Mesothelial cell of epicardium (in vitro differentiated cells): ENCODE measurements around the gene RILPL2. TPM values are rescaled to one million over a fixed set of nuclear protein-coding genes. Genes with fewer than 3 reads are reported as not detected.

Experiments
- DNase-seq, 2 experiments: peaks; one replicate each; pipeline ENCODE4 v3.0.0; 2021; ENCODE audit warnings: low spot score in 2 of 2; ENCODE audit not compliant: unreplicated experiment in 2 of 2
- H3K27ac Mint-ChIP-seq: 2 replicates; pipeline ENCODE4 v1.8.0; 2021; ENCODE audit warnings: mixed read lengths
- H3K27me3 Mint-ChIP-seq: 2 replicates; pipeline ENCODE4 v1.8.0; 2021; ENCODE audit warnings: low read depth, mixed read lengths
- H3K36me3 Mint-ChIP-seq: 2 replicates; pipeline ENCODE4 v1.8.0; 2021; ENCODE audit warnings: mixed read lengths
- H3K4me1 Mint-ChIP-seq: 2 replicates; pipeline ENCODE4 v1.8.0; 2021; ENCODE audit warnings: mixed read lengths
- H3K4me3 Mint-ChIP-seq: 2 replicates; pipeline ENCODE4 v1.8.0; 2021; ENCODE audit warnings: mild to moderate bottlenecking, moderate library complexity, mixed read lengths
- H3K9me3 Mint-ChIP-seq: 2 replicates; pipeline ENCODE4 v1.8.0; 2021; ENCODE audit warnings: mixed read lengths
- CTCF ChIP-seq: fragments of 200-600 bp; sonication (generic); IDR thresholded peaks from one replicate; pipeline ENCODE4 v1.5.0; 2021; ENCODE audit warnings: antibody characterized with exemption; ENCODE audit not compliant: unreplicated experiment
- total RNA-seq: library from RNA; stranded (reverse); gene quantifications from 3 replicates; pipeline ENCODE4 v1.2.1, GENCODE V29; 2021

Gene RILPL2
- total RNA-seq, 1 donor from 2014 or later: 2.4 TPM

- Mint-ChIP-seq H3K27me3 (no peaks in the 10 kb centered on the region), H3K4me3 (no peak overlapping the region), H3K9me3 (no peaks in the 10 kb centered on the region), H3K4me1 (no peaks in the 10 kb centered on the region), H3K27ac (no peak overlapping the region), H3K36me3 (peaks cover 30% of the 10 kb centered on the region)
- TF ChIP-seq CTCF: no peak
- no peak for DNase-seq
Observed at GRCh38 chr12:123397400-123397799, 39.1 kb downstream of the RILPL2 start.

GRCh38 chr12:123396954-123397353 lies 39.5 kb downstream of the RILPL2 start:
- H3K27me3 Mint-ChIP-seq: no peaks in the 10 kb centered on the region
- no peak for TF ChIP-seq CTCF
- H3K9me3 Mint-ChIP-seq: no peaks in the 10 kb centered on the region
- no peak overlapping the region for H3K4me3 Mint-ChIP-seq
- no peak overlapping the region for H3K27ac Mint-ChIP-seq
- H3K36me3 Mint-ChIP-seq: peaks cover 30% of the 10 kb centered on the region
- H3K4me1 Mint-ChIP-seq: no peaks in the 10 kb centered on the region
- DNase-seq: no peak

GRCh38 chr12:123396543-123396942 lies 39.9 kb downstream of the RILPL2 start:
- no peaks in the 10 kb centered on the region for H3K27me3 Mint-ChIP-seq
- H3K4me1 Mint-ChIP-seq: no peaks in the 10 kb centered on the region
- H3K27ac Mint-ChIP-seq: no peak overlapping the region
- H3K36me3 Mint-ChIP-seq: peaks cover 30% of the 10 kb centered on the region
- no peak for TF ChIP-seq CTCF
- no peak overlapping the region for H3K4me3 Mint-ChIP-seq
- no peaks in the 10 kb centered on the region for H3K9me3 Mint-ChIP-seq
- DNase-seq: no peak

GRCh38 chr12:123395236-123395635 lies 41.2 kb downstream of the RILPL2 start:
- no peak overlapping the region for H3K27ac Mint-ChIP-seq
- DNase-seq: no peak
- H3K36me3 Mint-ChIP-seq: peaks cover 30% of the 10 kb centered on the region
- H3K4me3 Mint-ChIP-seq: no peak overlapping the region
- no peaks in the 10 kb centered on the region for H3K27me3 Mint-ChIP-seq
- H3K9me3 Mint-ChIP-seq: no peaks in the 10 kb centered on the region
- H3K4me1 Mint-ChIP-seq: peaks cover 9% of the 10 kb centered on the region
- TF ChIP-seq CTCF: no peak

GRCh38 chr12:123393747-123394146 lies 42.7 kb downstream of the RILPL2 start:
- Mint-ChIP-seq H3K36me3 (peaks cover 26% of the 10 kb centered on the region), H3K27ac (no peak overlapping the region), H3K4me3 (no peak overlapping the region), H3K4me1 (peaks cover 13% of the 10 kb centered on the region), H3K27me3 (no peaks in the 10 kb centered on the region), H3K9me3 (no peaks in the 10 kb centered on the region)
- DNase-seq: no peak
- no peak for TF ChIP-seq CTCF
